Pericardium fibroblast (primary cell): Measurements from ENCODE around the gene GAGE12H. TPM values are rescaled to one million over a fixed set of nuclear protein-coding genes. Genes with fewer than 3 reads are reported as not detected.

Source experiments
- total RNA-seq: library from RNA; depleted of rRNA; stranded (reverse); fragments of >200 nt; gene quantifications from 2 replicates; pipeline ENCODE4 v1.2.3, GENCODE V29; 2015

Gene GAGE12H
- total RNA-seq, result not detected in 2 replicates

GRCh38 chrX:49579649-49580048 is at the start of gene GAGE12H:
Gene GAGE12H (plus strand): TSS chrX:49579949. CDS start chrX:49581104, 1,155 bp downstream.

GRCh38 chrX:49531877-49532276 is 47.9 kb upstream of the GAGE12H start, which contains the start of gene GAGE12C:
Gene GAGE12C (plus strand): TSS chrX:49532177. CDS start chrX:49533332, 1,155 bp downstream.

GRCh38 chrX:49541433-49541832 is 38.3 kb upstream of the GAGE12H start, which contains the start of gene GAGE12D:
Gene GAGE12D (plus strand): TSS chrX:49541733. CDS start chrX:49542888, 1,155 bp downstream.

GRCh38 chrX:49550989-49551388 is 28.8 kb upstream of the GAGE12H start, which contains the start of gene GAGE12E:
Gene GAGE12E (plus strand): TSS chrX:49551289. CDS start chrX:49552444, 1,155 bp downstream.

GRCh38 chrX:49560542-49560941 is 19.2 kb upstream of the GAGE12H start, which contains the start of gene GAGE12F:
Gene GAGE12F (plus strand): TSS chrX:49560842. CDS start chrX:49561997, 1,155 bp downstream.

GRCh38 chrX:49570100-49570499 is 9.6 kb upstream of the GAGE12H start, which contains the start of gene GAGE12G:
Gene GAGE12G (plus strand): TSS chrX:49570400. CDS start chrX:49571555, 1,155 bp downstream.

GRCh38 chrX:49589196-49589595 is 9.4 kb downstream of the GAGE12H start, which contains the start of gene GAGE2A:
Gene GAGE2A (plus strand): TSS chrX:49589496. CDS start chrX:49590651, 1,155 bp downstream.

GRCh38 chrX:49598720-49599119 is 19.0 kb downstream of the GAGE12H start, which contains the start of gene GAGE1:
Gene GAGE1 (plus strand): TSS chrX:49599020. CDS start chrX:49600175, 1,155 bp downstream.

Other genes starting within 250 kb of the GAGE12H start
- not detected in 2 replicates for gene GAGE13, start 248.4 kb upstream of the GAGE12H start, total RNA-seq
- gene GAGE12C, start 47.8 kb upstream of the GAGE12H start, total RNA-seq, result not detected in 2 replicates
- not detected in 2 replicates for gene GAGE12D, start 38.2 kb upstream of the GAGE12H start, total RNA-seq
- not detected in 2 replicates for gene GAGE12E, start 28.7 kb upstream of the GAGE12H start, total RNA-seq
- not detected in 2 replicates for gene GAGE12F, start 19.1 kb upstream of the GAGE12H start, total RNA-seq
- not detected in 2 replicates for gene GAGE12G, start 9.5 kb upstream of the GAGE12H start, total RNA-seq
- gene GAGE2A, start 9.5 kb downstream of the GAGE12H start, total RNA-seq, result not detected in 2 replicates
- not detected in 2 replicates for gene GAGE1, start 19.1 kb downstream of the GAGE12H start, total RNA-seq
- gene PAGE1, start 116.0 kb downstream of the GAGE12H start, total RNA-seq, result not detected in 2 replicates
- not detected in 2 replicates for gene PAGE4, start 249.4 kb downstream of the GAGE12H start, total RNA-seq